Muscle layer of duodenum (tissue), 2 donors: ENCODE data around the gene TAF1.
"Not testable (repeated sequence)": the region's sequence is repeated elsewhere in the genome, so short reads cannot be mapped to it uniquely, and the experiment has no call there.

Experiments
- H3K27ac ChIP-seq: one replicate; pipeline ENCODE4 v1.7.0; 2013; ENCODE audit warnings: mild to moderate bottlenecking, low read length
- H3K27me3 ChIP-seq: one replicate; pipeline ENCODE4 v1.7.0; 2013; ENCODE audit warnings: low read depth, mild to moderate bottlenecking, control low read depth, low read length
- H3K36me3 ChIP-seq, 2 donors: one replicate each; pipeline ENCODE4 v1.7.0; 2013; ENCODE audit warnings: low read length in 2 of 2, control low read depth in 1 of 2, mild to moderate bottlenecking in 1 of 2; ENCODE audit not compliant: insufficient read depth in 2 of 2, control insufficient read depth in 1 of 2
- H3K4me1 ChIP-seq, 2 donors: one replicate each; pipeline ENCODE4 v1.7.0; 2013; ENCODE audit warnings: low read length in 2 of 2, mild to moderate bottlenecking in 2 of 2, control low read depth in 1 of 2, moderate library complexity in 1 of 2; ENCODE audit not compliant: insufficient read depth in 2 of 2, control insufficient read depth in 1 of 2
- H3K4me3 ChIP-seq, 2 donors: one replicate each; pipeline ENCODE4 v1.7.0; 2013; ENCODE audit warnings: low read length in 2 of 2, low read depth in 1 of 2, mild to moderate bottlenecking in 1 of 2
- H3K9me3 ChIP-seq, 2 donors: one replicate each; pipeline ENCODE4 v1.7.0; 2013; ENCODE audit warnings: low read length in 2 of 2, control low read depth in 1 of 2, mild to moderate bottlenecking in 1 of 2; ENCODE audit not compliant: control insufficient read depth in 1 of 2
- donor health status: healthy.

Gene TAF1

DNA sequence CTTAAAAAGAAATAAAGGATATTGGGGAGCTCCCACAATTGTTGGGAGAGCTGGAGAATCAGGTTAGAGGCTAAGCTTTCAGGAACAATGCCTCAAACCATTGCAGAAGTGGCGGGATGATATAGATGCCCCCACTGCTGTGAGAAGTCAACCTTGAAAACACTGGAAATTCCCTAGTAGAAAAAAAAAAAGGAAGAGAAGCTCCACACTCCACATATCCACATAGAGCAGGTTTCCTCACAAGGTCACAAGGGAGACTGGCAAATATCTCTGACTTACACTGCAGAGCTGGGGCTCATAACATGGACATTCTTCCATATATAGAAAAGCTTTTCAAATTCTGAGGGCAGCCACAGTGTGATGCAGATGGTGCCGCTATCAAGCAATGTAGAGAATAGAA, 144.0 kb downstream of the TAF1 start:
- H3K36me3 ChIP-seq = no peaks in the 10 kb centered on the region
- no peak overlapping the region for H3K27ac ChIP-seq
- H3K4me1 ChIP-seq = peaks cover 0 to 3% of the 10 kb centered on the region in 2 donors
- no peaks in the 10 kb centered on the region for H3K9me3 ChIP-seq
- no peaks in the 10 kb centered on the region for H3K27me3 ChIP-seq
- no peak overlapping the region for H3K4me3 ChIP-seq

DNA sequence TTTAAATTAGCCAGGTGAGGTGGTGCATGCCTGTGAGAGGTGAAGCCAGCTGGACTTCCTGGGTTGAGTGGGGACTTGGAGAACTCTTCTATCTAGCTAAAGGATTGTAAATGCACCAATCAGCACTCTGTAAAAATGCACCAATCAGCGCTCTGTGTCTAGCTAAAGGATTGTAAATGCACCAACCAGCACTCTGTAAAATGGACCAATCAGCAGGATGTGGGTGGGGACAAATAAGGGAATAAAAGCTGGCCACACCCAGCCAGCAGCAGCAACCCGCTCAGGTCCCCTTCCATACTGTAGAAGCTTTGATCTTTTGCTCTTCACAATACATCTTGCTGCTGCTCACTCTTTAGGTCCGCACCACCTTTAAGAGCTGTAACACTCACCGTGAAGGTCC, 147.6 kb downstream of the TAF1 start:
- H3K4me1 ChIP-seq, H3K27me3 ChIP-seq, H3K36me3 ChIP-seq, H3K9me3 ChIP-seq, H3K27ac ChIP-seq, H3K4me3 ChIP-seq: not testable (repeated sequence)

DNA sequence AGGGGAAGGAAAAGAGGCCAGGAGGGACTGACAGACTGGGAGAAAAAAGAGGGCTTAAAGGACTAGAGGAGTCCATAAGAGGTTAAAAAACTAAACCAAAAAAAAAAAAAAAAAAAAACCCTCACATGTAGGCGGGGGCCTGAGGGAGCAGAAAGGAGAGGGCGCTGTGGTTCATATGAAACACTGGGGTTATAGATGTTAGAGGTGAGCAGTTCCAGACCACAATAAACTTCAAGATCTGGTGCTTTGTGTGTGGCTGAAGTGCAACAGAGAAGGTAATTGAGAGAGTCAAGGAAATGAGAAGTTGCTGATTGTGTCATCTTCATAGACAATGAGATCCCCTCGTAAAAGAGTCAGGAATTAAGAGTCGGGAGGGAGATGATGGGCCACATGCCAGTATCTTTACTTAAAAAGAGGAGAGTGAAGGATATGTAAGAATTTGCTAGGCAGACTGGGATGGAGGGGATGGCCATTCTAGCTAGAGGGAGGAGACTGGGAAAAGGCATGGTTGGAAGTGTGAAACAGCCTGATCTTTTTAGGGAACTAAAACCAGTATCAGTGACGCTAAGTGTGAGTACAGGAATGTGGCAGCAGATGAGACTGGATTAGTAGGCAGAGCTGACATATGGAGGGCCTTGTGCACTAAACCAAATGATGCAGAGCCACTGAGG, 148.3 kb downstream of the TAF1 start:
- Histone ChIP-seq H3K36me3 (no peaks in the 10 kb centered on the region), H3K27ac (no peak overlapping the region), H3K9me3 (no peaks in the 10 kb centered on the region), H3K4me1 (peaks cover 0 to 3% of the 10 kb centered on the region in 2 donors), H3K27me3 (no peaks in the 10 kb centered on the region), H3K4me3 (no peak overlapping the region)

DNA sequence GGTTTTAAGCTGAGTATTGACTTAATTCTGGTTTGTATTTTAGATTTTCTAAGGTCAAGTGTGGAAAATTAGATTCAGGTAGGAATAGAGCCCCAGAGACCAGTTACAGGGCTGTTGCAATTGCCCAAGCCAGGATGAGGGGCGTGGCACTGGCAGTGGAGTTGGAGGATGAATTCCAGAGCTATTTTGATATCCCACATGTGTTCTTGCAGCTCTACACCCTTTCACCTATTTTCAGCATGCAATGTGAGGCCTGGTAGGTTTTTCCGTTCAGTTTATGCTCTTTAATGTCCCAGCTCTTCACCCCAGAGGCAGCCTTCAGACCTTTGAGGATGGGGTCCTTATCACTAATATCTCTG, 148.9 kb downstream of the TAF1 start:
- no peaks in the 10 kb centered on the region for H3K36me3 ChIP-seq
- no peak overlapping the region for H3K27ac ChIP-seq
- H3K9me3 ChIP-seq = no peaks in the 10 kb centered on the region
- H3K27me3 ChIP-seq = no peaks in the 10 kb centered on the region
- no peak overlapping the region for H3K4me3 ChIP-seq
- peaks cover 0 to 3% of the 10 kb centered on the region in 2 donors for H3K4me1 ChIP-seq
